GM19438 (cell line): ENCODE results near the gene FGF5.
"Not testable (repeated sequence)": the region's sequence is repeated elsewhere in the genome, so short reads cannot be mapped to it uniquely, and the experiment has no call there.

ENCODE experiments used
- ATAC-seq: cut with Tn5 transposase; IDR thresholded peaks from one replicate; pipeline ENCODE4 v1.9.1; 2021; ENCODE audit warnings: low read depth; ENCODE audit not compliant: unreplicated experiment

FGF5 gene

DNA sequence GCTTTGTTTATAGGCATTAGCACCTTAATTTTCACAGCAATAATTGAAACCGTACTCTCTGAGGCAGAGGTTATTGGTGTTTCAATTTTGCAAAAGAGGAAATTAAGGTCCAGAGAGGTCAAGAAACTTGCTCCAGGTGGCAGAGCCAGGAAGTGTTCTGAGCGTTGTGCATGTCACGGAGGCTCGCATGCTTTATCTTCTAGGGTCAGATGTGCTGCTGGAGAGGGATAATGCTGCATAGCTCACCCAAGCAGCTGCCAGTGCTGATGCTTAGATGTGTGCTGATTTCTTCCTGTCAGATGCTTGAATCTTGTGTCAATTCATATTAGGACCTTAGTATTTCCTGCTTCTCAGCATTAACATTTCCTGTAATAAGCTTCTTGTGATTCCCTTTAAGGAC is 13.0 kb upstream of the FGF5 start:
- ATAC-seq, result no peak

DNA sequence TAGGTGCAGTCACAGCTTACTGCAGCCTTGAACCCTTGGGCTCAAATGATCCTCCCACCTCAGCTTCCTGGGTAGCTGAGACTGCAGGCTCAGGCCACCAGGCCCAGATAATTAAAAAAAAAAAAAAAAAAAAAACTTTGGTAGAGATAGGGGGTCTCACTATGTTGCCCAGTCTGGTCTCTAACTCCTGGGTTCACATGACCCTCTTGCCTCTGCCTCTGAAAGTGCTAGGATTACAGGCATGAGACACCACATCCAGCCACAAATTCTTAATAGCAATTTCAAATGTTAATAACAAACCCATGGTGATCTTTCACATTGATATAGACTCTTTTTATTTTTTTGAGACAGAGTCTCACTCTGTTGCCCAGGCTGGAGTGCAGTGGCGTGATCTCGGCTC is 12.3 kb upstream of the FGF5 start:
- ATAC-seq, result no peak

DNA sequence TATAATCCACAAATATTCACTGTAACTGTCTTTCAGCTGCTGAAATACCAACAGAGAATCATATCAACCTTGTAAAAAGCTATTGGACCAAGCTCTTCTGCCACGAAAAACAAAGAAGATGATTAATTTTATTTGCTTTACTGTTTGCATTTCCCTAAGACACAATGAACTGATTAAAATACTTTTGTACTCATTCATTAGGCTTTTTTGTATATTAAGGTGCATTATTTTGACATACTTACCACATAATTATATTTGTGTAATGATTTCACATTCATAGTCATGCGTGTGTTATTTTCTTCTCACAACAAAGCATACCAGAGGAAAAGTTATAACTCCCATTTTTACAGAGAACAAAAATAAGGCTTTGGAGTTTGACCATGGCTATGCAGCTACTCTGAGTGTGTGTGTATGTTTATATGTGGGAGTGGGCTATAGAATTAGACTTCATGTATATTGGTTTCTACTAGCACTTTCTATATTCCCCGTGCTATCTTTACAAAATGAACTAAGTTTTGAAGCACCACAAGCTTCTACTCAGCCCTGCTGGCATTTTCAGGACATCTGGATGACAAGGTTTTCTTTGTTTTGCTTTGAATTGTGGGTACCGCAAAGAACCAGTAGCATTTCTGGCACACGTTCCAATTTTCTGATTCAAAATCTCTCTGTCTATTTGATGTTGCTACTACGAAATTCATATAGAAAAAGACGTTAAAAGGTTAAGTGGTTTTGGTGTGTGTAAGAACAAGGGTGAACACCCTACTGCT is 11.0 kb upstream of the FGF5 start:
- no peak for ATAC-seq

DNA sequence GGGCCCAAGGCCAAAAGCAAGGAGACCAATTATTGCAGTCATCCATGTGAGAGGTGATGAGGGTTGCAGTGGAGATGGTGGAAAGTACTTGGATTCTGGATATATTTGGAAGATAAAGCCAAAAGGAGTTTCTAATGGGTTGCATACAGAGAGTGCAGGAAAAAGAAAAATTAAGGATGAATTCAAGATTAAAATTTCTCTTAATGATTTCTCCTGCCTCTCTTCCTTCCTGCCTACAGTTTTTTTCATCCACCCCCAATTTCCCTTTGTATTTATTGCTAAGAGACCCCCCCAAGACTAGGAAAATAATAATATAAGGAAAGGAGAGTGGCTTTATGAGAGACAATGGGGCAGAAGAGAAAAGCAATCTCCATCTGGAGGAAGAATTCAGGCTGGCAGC is 8.6 kb upstream of the FGF5 start:
- no peak for ATAC-seq

DNA sequence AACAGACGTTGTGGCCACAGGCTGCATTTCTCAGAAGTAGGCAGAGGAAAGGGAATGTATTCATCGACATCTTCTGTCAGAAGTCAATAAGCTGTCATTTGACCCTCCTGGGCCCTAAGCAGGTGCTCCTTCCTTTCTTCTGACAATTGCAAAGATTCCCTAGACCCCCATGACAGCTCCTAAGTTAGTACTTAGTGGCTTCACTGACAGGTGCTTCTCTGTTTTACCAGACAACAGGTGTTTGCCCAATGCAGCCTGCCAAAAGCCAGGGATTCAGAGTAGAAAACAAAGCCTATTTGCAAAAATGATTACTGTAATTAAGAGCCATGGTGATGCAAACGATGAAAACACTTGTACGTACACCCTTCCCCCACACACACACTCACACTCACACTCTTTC is 7.5 kb upstream of the FGF5 start:
- no peak for ATAC-seq

DNA sequence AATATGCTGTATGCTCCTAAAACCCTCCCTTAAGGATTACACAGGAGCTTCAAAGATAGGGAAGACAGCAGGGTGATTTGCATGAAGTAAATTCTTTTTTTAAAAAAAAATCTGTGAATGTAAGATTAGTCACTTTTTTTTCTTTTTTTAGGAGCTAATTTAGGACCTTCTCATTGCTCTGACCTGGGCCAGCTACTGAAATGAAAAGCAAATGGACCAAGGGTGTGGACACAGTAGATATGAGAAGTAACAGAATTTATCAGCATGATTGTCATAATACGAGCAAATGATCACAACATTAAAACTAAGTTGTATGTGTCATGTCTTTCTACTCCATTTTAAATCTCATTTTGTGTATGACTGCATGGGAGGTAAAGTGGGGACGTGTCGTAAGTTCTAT is 6.6 kb upstream of the FGF5 start:
- no peak for ATAC-seq

DNA sequence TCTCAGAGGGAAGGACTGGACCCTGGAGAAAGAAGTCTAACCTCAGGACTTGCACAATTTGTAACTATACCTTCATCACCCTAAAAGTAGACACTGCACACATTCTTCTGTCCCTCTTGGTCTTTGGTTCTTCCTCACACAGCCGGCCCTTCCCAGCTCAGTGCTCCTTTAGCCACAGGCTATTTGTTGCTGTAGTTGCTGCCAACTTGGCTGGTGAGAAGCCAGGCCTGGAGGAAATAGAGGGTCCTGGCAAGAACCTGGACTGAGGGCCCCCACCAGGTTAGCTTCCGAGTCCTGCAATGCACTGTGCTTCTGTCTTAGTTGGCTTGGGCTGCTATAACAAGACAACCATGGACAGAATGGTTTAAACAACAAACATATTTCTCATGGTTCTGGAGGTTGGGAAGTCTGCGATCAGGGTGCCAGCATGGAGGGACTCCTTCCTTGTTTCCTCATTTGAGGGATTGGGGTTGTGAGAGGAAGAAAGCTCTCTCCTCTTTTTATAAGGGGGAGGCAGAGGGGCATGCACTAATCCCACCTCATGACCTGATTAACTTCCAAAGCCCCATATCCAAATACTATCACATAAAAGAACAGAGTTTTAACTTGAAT is 4.4 kb upstream of the FGF5 start:
- no peak for ATAC-seq

DNA sequence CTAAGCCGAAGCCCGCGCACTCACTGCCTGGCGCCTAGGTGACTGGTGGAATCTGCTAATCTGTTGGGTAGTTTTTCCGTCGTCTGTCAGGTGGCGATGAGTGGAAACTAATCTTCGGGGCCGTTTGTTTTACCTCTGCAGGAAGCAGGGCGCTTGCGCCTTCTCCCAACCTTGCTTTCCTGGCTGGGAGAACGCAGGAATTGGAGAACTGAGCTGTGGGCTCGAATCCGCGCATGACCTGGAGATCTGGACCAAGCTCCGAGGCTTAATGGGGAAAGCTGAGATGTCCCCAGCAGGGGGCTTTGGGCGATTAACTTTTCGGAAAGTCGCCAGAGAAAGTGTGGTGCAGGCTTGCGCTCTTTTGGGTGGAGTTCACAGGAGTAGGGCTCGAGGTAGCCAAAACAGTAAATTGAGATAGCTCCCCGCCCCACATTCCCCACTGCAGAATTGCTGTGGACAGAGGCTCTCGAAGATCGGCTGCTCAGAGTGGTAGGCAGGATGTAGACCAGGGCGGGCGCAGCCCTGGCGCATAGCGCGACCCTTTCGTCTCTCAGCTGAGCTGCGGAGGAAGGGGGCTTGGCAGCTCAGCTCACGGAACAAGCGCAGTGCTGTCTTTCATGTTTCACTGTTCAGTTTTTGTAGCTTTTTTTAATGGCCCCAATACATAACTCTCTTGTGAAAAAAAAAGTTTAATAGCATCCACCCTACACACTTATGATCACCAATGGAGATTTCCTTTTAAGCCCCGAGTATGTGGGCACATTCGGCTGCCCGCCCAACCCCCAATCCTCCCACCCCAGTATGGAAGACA is 2.7 kb upstream of the FGF5 start:
- ATAC-seq, result no peak

DNA sequence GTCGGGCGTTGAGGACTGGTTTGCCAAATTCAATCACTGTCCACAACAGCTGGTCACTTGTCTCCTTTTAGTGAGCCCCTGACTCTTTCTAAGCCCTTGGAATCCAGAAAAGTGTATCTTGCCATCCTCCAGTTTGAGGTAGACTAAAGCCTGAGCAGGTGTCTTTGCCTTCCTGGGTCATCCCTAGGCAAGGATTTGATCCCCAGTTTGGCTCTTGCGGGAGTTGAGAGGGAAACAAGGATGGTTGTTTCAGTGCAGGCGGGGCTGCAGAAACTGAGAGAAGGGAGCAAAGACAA is 2.2 kb upstream of the FGF5 start:
- ATAC-seq, result no peak

DNA sequence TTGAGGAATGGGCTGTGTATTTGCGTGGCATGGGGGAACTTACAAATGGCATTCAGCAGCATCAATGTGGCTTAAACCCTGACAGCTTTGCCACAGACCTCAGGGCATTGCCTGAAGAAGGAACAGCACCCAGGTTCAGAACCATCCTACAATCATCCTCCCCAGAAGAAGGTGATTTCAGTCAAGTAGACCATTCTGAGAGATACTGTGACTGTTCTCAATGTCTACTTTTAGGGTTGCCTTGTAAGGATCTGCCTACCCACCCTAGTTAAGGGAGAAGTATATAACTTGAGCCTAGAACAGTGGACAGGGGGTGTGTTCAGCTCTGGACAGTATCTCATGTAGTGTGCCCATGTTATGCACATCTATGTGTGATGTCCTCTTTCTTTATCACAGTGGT is 1.6 kb upstream of the FGF5 start:
- no peak for ATAC-seq

DNA sequence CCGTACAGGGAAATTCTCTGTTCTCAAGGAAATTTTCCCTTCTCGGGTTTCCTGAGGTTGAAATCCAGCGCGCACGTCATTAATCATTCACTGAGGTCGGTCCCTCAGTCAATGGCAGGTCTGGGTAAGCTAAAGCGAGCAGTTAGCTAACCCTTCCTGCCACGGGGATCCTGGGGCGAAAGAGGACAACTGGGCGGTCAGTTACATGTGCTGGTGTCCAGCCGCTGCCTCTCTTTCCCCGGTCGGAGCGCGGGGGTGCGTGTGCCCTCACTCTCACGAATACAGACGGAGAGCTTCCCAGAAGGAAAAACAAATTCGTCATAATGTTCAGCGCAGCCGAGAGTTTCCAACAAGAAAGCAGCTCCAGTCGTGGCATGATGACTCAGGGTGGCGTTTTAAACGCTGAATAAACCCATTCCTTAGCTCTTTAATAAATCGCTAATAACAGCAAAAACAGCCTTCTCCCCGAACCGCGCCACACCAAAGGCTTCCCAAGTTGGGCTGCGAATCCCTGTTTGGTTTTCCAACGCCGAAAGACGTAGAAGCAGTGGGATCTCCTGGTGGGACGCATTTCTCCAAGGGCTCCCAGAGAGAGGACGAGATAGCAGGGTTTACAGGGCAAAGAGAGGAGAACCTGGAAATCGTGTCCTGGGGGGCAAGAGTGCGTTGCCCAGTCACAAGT is 752 bp upstream of the FGF5 start:
- no peak for ATAC-seq

DNA sequence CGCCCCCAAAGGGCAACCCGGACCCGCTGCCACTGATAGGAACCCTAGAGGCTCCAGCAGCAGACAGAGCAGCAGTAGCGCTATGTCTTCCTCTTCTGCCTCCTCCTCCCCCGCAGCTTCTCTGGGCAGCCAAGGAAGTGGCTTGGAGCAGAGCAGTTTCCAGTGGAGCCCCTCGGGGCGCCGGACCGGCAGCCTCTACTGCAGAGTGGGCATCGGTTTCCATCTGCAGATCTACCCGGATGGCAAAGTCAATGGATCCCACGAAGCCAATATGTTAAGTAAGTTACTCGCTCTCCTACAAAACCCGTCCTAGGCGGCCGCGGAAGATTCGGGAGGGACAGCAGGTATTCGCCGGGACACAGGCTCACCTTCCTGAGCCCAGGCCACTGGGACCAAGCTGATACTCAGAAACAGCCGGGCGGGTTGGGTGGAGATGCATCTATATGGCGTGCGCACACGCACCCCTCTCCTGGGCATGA is 477 bp downstream of the FGF5 start:
- no peak for ATAC-seq

DNA sequence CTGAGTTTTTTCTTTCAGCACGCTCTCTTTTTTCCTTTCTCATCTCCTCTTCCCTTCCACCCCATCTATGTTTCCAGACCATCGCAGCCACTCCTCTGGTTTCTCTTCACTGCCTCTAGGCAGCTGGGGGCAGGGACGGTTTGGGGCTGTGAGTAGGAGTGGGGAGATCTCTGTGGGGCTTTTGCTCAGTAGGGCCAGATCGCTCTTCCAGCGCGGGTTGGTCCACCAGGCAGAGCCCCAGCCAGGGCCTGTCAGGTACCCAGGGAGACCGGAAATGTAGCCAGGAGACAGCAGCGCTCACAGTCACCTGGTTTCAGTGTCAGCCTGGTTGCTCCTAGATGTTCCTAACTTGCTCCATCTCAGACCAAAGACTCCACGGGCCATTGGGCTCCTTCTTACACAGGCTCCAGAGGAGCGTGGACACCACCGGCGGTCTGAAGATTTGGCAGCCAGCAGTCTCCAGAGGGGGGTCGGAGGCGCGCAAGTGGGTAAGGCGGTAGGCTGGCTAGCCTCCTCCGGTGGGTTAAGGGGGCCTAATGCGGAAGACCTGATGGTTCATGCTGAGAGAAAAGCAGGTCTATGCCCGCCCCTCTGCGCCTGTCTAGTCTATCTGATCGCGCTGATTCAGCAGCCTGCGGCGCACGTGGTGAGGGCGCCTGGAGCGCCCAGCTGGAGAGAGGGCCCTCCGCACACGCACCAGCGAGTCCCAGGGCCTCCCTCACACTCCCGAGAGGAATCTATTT is 1.8 kb downstream of the FGF5 start:
- ATAC-seq, result no peak

DNA sequence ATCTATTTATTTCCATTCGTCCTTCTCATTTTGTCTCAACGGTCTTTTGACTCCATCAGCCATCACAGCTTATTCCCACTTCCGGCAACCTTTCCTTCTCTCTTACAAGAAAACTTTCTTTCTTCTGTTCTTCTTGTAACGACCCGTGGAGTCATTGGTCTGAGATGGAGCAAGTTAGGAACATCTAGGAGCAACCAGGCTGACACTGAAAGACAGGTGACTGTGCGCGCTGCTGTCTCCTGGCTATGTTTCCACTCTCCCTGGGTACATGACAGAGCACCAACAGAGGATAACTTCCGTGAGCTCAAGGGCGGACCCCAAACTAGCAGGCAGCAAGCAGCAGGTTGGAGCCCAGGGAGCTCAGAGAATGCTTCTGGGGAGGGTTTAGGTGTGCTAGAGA is 2.5 kb downstream of the FGF5 start:
- no peak for ATAC-seq

DNA sequence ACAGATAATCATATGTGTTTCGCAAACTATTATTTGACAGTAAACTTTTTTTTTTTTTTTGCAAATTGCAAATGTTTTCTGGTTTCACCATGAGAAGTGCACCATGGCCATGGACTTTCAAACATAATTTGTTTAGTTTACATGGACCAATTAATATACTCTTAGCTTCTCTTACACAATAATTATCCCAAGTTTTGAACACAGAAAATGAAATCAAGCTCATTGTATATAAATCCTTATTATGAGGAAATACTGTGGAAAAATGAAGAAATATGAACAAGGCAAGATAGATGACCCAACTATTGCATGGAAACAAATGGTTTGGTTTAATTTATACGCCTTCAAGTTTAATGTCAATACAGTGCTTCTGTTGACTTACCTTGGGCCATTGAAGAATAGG is 3.9 kb downstream of the FGF5 start:
- no peak for ATAC-seq

DNA sequence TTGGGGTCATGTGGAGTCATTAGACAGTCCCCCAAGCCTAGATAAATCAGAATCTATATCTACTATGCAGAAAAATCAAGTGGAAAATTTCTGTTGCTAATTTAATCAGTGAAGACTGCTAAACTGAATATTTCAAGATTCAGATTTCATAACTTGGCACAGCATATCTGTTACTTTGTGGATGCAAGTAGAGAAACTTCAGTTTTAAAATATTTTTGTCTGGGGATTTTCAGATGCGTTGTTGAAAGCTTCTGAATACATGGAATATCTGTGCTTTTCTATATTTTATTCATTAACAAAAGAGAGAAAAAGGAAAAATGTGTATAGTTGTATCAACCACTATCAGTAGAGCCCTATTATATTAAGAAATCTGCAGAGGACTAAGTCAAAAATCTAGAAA is 4.4 kb downstream of the FGF5 start:
- ATAC-seq, result no peak

DNA sequence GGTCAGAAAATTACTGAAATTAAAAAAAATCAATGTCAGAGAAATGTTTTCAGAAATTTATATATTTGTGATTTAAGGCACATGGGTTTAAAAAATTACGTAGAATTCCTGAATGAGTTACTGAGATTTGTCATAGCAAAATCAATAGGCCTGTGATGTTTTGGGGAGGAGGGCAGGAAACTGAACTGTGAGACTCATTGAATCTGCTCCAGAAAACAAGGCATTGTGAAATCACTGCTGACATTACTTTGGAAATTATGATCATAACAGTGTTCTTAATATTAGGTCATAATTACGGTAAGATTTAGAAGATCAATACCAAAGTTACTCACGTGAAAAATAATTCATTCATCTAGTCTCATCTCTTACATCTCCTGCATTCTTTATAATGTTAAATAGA is 5.3 kb downstream of the FGF5 start:
- no peak for ATAC-seq

DNA sequence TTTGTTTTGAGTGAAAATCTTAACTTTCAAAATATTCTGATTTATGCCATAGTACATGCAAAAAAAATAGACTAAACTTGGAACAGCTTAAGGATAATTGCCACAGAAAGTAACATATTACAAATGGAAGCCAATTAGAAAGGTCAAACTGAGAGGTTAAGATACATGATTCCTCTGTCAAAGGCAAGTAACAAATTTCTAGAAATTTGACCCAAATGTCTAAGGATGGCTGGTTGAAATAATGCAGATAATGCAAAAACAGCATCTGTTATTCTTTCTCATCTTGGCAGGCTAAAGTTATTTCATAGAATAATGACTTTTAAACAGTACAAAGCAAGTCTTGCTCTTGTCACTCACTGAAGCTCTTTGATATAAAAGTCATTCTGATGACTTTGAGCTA is 10.5 kb downstream of the FGF5 start:
- no peak for ATAC-seq

DNA sequence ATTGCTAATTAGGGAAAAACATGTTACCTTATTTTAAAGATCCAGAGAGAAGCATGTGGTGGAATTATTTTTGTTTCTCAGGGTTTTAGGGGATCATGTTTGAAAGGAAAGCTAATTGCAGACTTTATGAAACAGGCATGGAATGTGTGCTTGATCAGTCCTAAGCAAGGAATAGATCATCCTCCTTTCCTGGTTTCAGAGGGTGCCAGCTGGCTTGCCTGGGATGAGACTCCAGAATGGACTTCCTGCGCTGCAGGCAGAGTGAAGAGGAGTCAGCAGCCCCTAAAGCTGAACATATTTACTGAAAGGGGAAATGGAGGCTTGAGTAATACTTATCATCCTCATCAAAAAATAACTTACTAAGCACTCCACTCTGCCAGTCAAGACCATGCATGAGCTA is 13.3 kb downstream of the FGF5 start:
- ATAC-seq, result no peak

DNA sequence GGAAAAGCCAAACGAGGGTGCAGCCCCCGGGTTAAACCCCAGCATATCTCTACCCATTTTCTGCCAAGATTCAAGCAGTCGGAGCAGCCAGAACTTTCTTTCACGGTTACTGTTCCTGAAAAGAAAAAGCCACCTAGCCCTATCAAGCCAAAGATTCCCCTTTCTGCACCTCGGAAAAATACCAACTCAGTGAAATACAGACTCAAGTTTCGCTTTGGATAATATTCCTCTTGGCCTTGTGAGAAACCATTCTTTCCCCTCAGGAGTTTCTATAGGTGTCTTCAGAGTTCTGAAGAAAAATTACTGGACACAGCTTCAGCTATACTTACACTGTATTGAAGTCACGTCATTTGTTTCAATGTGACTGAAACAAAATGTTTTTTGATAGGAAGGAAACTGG is 20.0 kb downstream of the FGF5 start:
- no peak for ATAC-seq

DNA sequence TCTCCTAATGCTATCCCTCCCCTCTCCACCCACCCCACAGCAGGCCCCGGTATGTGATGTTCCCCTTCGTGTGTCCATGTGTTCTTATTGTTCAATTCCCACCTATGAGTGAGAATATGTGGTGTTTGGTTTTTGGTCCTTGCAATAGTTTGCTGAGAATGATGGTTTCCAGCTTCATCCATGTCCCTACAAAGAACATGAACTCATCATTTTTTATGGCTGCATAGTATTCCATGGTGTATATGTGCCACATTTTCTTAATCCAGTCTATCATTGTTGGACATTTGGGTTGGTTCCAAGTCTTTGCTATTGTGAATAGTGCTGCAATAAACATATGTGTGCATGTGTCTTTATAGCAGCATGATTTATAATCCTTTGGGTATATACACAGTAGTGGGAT is 24.2 kb downstream of the FGF5 start:
- not testable (repeated sequence) for ATAC-seq
